NCI-H1930 (cell line): ENCODE measurements around the gene RSPRY1.
A peak's percentile ranks its signal among the peaks of the same experiment; 100 is the strongest.

Experiments
- DNase-seq, 2 experiments: peaks; one replicate each; lab custom pipeline; 2025; lab: John Stamatoyannopoulos, UW

Gene RSPRY1

GRCh38 chr16:57224651-57225335 is 38.7 kb downstream of the RSPRY1 start:
- no peak for DNase-seq

GRCh38 chr16:57225978-57226377 is 39.8 kb downstream of the RSPRY1 start:
- DNase-seq: no peak

- no peak for DNase-seq
Observed at GRCh38 chr16:57226701-57227621, 40.8 kb downstream of the RSPRY1 start.

- no peak for DNase-seq
Observed at GRCh38 chr16:57229079-57229478, 43.0 kb downstream of the RSPRY1 start.

- DNase-seq: no peak
Observed at GRCh38 chr16:57231821-57232350, 45.8 kb downstream of the RSPRY1 start.

GRCh38 chr16:57233944-57234706 is 48.0 kb downstream of the RSPRY1 start:
- no peak for DNase-seq

GRCh38 chr16:57234707-57235092 is 48.6 kb downstream of the RSPRY1 start:
- no peak for DNase-seq

GRCh38 chr16:57235128-57236021 is 49.2 kb downstream of the RSPRY1 start:
- DNase-seq: no peak

GRCh38 chr16:57236022-57236350 is 49.9 kb downstream of the RSPRY1 start:
- DNase-seq: no peak

- DNase-seq: no peak
Observed at GRCh38 chr16:57238682-57239081, 52.6 kb downstream of the RSPRY1 start.

- no peak for DNase-seq
Observed at GRCh38 chr16:57239107-57239506, 53.0 kb downstream of the RSPRY1 start.

GRCh38 chr16:57240851-57241250 is 54.7 kb downstream of the RSPRY1 start:
- no peak for DNase-seq

- no peak for DNase-seq
Observed at GRCh38 chr16:57242650-57243049, 56.5 kb downstream of the RSPRY1 start.

- DNase-seq: peak in 1 of 2 experiments; percentile 33
Observed at GRCh38 chr16:57244463-57244766, 58.3 kb downstream of the RSPRY1 start.

GRCh38 chr16:57244767-57245471 is 58.8 kb downstream of the RSPRY1 start, which contains the start of gene ARL2BP:
TSS of gene ARL2BP (plus strand) at chr16:57245259. CDS start at chr16:57245368, 109 bp downstream.
- DNase-seq: peak; percentile 83 to 85

- DNase-seq: no peak
Observed at GRCh38 chr16:57245472-57246113, 59.5 kb downstream of the RSPRY1 start.

GRCh38 chr16:57251352-57251751 is 65.2 kb downstream of the RSPRY1 start:
- DNase-seq: no peak

GRCh38 chr16:57252148-57252721 is 66.1 kb downstream of the RSPRY1 start:
- no peak for DNase-seq

- DNase-seq: no peak
Observed at GRCh38 chr16:57253466-57253865, 67.3 kb downstream of the RSPRY1 start.
